HepG2 (cell line): Measurements from ENCODE around the gene SLC22A12. TPM values are rescaled to one million over a fixed set of nuclear protein-coding genes. Genes with fewer than 3 reads are reported as not detected.

Experiments
- CBFB ChIP-seq: sonication (generic); formaldehyde crosslinking; IDR thresholded peaks from 2 replicates; pipeline ENCODE4 v1.4.0; 2020; ENCODE audit warnings: missing genetic modification reagents
- CEBPG ChIP-seq: IDR thresholded peaks from 2 replicates; pipeline ENCODE4 v1.6.1; 2016
- FOXO1 ChIP-seq: sonication (generic); formaldehyde crosslinking; IDR thresholded peaks from 2 replicates; pipeline ENCODE4 v1.4.0; 2020; ENCODE audit warnings: missing genetic modification reagents
- MED1 ChIP-seq: sonication (generic); formaldehyde crosslinking; IDR thresholded peaks from 2 replicates; pipeline ENCODE4 v1.4.0; 2020; ENCODE audit warnings: missing genetic modification reagents
- PPARG ChIP-seq: conservative IDR thresholded peaks from 2 replicates; pipeline ENCODE4 v1.6.1; 2016; ENCODE audit warnings: missing biosample characterization, missing genetic modification reagents
- RBAK ChIP-seq: sonication (generic); formaldehyde crosslinking; IDR thresholded peaks from 2 replicates; pipeline ENCODE4 v1.5.1; 2020; ENCODE audit warnings: mild to moderate bottlenecking, missing genetic modification reagents
- SP5 ChIP-seq: IDR thresholded peaks from 2 replicates; pipeline ENCODE4 v1.6.1; 2016; ENCODE audit warnings: low read depth, borderline replicate concordance
- TAF15 ChIP-seq: fragments of 200-400 bp; formaldehyde crosslinking; IDR thresholded peaks from one replicate; pipeline ENCODE4 v1.6.1; 2018; ENCODE audit warnings: mild to moderate bottlenecking, low read depth, low read length; ENCODE audit not compliant: poor library complexity, severe bottlenecking
- ZFP41 ChIP-seq: sonication (generic); formaldehyde crosslinking; IDR thresholded peaks from 2 replicates; pipeline ENCODE4 v1.4.0; 2020; ENCODE audit warnings: mild to moderate bottlenecking, missing genetic modification reagents, borderline replicate concordance
- ZNF143 ChIP-seq: sonication (generic); formaldehyde crosslinking; IDR thresholded peaks from 2 replicates; pipeline ENCODE4 v1.4.0; 2020; ENCODE audit warnings: missing genetic modification reagents
- ZNF329 ChIP-seq: sonication (generic); formaldehyde crosslinking; IDR thresholded peaks from 2 replicates; pipeline ENCODE4 v1.9.0; 2021; ENCODE audit warnings: low read depth, mild to moderate bottlenecking, missing genetic modification reagents
- polyA plus RNA-seq, 8 experiments: library from polyadenylated mRNA; depleted of rRNA in 3 of 8; stranded (reverse) in 7 of 8; unstranded in 1 of 8; fragments of >200 nt; fragmentation: Illumina TruSeq in 4 of 8; extraction: Trizol in 4 of 8; gene quantifications; 2 replicates each; pipeline versions ENCODE4 v1.2.1 to v1.2.3, GENCODE V29; 2011 to 2016; ENCODE audit warnings: low read depth in 4 of 8, missing spikeins in 1 of 8, mixed read lengths in 1 of 8; ENCODE audit not compliant: insufficient read depth in 1 of 8
- total RNA-seq, 5 experiments: library from RNA; depleted of rRNA; stranded (reverse); fragments of >200 nt; fragmentation: Illumina TruSeq; extraction: Trizol; gene quantifications; 2 replicates each; pipeline ENCODE4 v1.2.3, GENCODE V29; 2016; ENCODE audit warnings: low read depth in 1 of 5
- TF ChIP-seq, protein P1 (sequence below): sonication (generic); formaldehyde crosslinking; IDR thresholded peaks from 2 replicates; pipeline ENCODE4 v1.4.0; 2020; ENCODE audit warnings: missing genetic modification reagents
- TF ChIP-seq, protein P2 (sequence below): sonication (generic); formaldehyde crosslinking; IDR thresholded peaks from 2 replicates; pipeline ENCODE4 v1.4.0; 2020; ENCODE audit warnings: mild to moderate bottlenecking, missing genetic modification reagents
- TF ChIP-seq, protein P3 (sequence below): sonication (generic); IDR thresholded peaks from 2 replicates; pipeline ENCODE4 v1.6.1; 2016; ENCODE audit warnings: low read depth, borderline replicate concordance
- TF ChIP-seq, protein P4 (sequence below): sonication (generic); formaldehyde crosslinking; conservative IDR thresholded peaks from 2 replicates; pipeline ENCODE4 v1.4.0; 2020; ENCODE audit warnings: mild to moderate bottlenecking, missing genetic modification reagents, moderate library complexity
- TF ChIP-seq, protein P5 (sequence below): IDR thresholded peaks from 2 replicates; pipeline ENCODE4 v1.4.0; 2020; ENCODE audit warnings: mild to moderate bottlenecking, missing genetic modification reagents
- TF ChIP-seq, protein P6 (sequence below): sonication (generic); formaldehyde crosslinking; IDR thresholded peaks from 2 replicates; pipeline ENCODE4 v1.5.0; 2020; ENCODE audit warnings: missing genetic modification reagents

SLC22A12 gene
- total and polyA plus RNA-seq, 2 of the 13 experiments (the other 11 are each of a cell fraction or from before 2014, with no cell fraction given) = not detected

DNA sequence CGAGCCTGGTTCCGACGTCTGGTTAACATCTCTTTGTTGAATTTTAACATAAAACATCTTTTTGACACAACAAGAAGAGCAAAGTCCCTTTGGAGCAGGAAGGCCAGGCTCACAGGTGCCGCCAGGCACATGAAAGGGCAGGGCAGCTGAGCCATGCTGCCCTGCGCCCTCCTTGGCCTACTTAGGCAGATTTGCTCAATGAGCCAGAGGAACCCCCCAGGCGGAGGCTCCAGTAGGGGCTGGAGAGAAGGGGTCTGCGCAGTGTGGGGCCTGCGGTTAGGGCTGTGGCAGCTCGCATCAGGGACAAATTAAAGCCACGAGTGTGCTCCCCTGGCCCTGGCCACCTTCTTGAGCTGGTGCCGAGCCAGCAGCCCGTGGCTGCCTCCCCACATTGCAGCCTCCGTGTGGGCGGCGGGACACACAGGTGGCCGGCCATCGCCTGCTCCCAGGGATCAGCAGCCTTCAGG lies 9.9 kb upstream of the SLC22A12 start (continued):
- TF ChIP-seq ZNF329 (CRISPR knock-in tag) (no peak), CEBPG (CRISPR knock-in tag) (no peak), CBFB (CRISPR knock-in tag) (no peak), ZFP41 (CRISPR knock-in tag) (no peak), ZNF143 (CRISPR knock-in tag) (0 out of 2 replicates have a peak, but pooled peaks have one; percentile 22), MED1 (CRISPR knock-in tag) (no peak), RBAK (CRISPR knock-in tag) (no peak), SP5 (CRISPR knock-in tag) (no peak), PPARG (CRISPR knock-in tag) (0 out of 2 replicates have a peak, but pooled peaks have one; percentile 17), TAF15 (no peak), FOXO1 (CRISPR knock-in tag) (no peak)
- TF ChIP-seq, protein P1, sequence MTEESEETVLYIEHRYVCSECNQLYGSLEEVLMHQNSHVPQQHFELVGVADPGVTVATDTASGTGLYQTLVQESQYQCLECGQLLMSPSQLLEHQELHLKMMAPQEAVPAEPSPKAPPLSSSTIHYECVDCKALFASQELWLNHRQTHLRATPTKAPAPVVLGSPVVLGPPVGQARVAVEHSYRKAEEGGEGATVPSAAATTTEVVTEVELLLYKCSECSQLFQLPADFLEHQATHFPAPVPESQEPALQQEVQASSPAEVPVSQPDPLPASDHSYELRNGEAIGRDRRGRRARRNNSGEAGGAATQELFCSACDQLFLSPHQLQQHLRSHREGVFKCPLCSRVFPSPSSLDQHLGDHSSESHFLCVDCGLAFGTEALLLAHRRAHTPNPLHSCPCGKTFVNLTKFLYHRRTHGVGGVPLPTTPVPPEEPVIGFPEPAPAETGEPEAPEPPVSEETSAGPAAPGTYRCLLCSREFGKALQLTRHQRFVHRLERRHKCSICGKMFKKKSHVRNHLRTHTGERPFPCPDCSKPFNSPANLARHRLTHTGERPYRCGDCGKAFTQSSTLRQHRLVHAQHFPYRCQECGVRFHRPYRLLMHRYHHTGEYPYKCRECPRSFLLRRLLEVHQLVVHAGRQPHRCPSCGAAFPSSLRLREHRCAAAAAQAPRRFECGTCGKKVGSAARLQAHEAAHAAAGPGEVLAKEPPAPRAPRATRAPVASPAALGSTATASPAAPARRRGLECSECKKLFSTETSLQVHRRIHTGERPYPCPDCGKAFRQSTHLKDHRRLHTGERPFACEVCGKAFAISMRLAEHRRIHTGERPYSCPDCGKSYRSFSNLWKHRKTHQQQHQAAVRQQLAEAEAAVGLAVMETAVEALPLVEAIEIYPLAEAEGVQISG = no peak
- TF ChIP-seq, protein P2, sequence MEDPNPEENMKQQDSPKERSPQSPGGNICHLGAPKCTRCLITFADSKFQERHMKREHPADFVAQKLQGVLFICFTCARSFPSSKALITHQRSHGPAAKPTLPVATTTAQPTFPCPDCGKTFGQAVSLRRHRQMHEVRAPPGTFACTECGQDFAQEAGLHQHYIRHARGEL (CRISPR knock-in tag) = no peak
- TF ChIP-seq, protein P3, sequence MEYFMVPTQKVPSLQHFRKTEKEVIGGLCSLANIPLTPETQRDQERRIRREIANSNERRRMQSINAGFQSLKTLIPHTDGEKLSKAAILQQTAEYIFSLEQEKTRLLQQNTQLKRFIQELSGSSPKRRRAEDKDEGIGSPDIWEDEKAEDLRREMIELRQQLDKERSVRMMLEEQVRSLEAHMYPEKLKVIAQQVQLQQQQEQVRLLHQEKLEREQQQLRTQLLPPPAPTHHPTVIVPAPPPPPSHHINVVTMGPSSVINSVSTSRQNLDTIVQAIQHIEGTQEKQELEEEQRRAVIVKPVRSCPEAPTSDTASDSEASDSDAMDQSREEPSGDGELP = no peak; the same call in 1 of the 2 replicates
- TF ChIP-seq, protein P4, sequence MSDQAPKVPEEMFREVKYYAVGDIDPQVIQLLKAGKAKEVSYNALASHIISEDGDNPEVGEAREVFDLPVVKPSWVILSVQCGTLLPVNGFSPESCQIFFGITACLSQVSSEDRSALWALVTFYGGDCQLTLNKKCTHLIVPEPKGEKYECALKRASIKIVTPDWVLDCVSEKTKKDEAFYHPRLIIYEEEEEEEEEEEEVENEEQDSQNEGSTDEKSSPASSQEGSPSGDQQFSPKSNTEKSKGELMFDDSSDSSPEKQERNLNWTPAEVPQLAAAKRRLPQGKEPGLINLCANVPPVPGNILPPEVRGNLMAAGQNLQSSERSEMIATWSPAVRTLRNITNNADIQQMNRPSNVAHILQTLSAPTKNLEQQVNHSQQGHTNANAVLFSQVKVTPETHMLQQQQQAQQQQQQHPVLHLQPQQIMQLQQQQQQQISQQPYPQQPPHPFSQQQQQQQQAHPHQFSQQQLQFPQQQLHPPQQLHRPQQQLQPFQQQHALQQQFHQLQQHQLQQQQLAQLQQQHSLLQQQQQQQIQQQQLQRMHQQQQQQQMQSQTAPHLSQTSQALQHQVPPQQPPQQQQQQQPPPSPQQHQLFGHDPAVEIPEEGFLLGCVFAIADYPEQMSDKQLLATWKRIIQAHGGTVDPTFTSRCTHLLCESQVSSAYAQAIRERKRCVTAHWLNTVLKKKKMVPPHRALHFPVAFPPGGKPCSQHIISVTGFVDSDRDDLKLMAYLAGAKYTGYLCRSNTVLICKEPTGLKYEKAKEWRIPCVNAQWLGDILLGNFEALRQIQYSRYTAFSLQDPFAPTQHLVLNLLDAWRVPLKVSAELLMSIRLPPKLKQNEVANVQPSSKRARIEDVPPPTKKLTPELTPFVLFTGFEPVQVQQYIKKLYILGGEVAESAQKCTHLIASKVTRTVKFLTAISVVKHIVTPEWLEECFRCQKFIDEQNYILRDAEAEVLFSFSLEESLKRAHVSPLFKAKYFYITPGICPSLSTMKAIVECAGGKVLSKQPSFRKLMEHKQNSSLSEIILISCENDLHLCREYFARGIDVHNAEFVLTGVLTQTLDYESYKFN (CRISPR knock-in tag) = peak; percentile 73; the same call in 1 of the 2 replicates
- TF ChIP-seq, protein P5, sequence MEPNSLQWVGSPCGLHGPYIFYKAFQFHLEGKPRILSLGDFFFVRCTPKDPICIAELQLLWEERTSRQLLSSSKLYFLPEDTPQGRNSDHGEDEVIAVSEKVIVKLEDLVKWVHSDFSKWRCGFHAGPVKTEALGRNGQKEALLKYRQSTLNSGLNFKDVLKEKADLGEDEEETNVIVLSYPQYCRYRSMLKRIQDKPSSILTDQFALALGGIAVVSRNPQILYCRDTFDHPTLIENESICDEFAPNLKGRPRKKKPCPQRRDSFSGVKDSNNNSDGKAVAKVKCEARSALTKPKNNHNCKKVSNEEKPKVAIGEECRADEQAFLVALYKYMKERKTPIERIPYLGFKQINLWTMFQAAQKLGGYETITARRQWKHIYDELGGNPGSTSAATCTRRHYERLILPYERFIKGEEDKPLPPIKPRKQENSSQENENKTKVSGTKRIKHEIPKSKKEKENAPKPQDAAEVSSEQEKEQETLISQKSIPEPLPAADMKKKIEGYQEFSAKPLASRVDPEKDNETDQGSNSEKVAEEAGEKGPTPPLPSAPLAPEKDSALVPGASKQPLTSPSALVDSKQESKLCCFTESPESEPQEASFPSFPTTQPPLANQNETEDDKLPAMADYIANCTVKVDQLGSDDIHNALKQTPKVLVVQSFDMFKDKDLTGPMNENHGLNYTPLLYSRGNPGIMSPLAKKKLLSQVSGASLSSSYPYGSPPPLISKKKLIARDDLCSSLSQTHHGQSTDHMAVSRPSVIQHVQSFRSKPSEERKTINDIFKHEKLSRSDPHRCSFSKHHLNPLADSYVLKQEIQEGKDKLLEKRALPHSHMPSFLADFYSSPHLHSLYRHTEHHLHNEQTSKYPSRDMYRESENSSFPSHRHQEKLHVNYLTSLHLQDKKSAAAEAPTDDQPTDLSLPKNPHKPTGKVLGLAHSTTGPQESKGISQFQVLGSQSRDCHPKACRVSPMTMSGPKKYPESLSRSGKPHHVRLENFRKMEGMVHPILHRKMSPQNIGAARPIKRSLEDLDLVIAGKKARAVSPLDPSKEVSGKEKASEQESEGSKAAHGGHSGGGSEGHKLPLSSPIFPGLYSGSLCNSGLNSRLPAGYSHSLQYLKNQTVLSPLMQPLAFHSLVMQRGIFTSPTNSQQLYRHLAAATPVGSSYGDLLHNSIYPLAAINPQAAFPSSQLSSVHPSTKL (CRISPR knock-in tag) = peak; percentile 23; the same call in 1 of the 2 replicates
- TF ChIP-seq, protein P6, sequence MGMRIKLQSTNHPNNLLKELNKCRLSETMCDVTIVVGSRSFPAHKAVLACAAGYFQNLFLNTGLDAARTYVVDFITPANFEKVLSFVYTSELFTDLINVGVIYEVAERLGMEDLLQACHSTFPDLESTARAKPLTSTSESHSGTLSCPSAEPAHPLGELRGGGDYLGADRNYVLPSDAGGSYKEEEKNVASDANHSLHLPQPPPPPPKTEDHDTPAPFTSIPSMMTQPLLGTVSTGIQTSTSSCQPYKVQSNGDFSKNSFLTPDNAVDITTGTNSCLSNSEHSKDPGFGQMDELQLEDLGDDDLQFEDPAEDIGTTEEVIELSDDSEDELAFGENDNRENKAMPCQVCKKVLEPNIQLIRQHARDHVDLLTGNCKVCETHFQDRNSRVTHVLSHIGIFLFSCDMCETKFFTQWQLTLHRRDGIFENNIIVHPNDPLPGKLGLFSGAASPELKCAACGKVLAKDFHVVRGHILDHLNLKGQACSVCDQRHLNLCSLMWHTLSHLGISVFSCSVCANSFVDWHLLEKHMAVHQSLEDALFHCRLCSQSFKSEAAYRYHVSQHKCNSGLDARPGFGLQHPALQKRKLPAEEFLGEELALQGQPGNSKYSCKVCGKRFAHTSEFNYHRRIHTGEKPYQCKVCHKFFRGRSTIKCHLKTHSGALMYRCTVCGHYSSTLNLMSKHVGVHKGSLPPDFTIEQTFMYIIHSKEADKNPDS (CRISPR knock-in tag) = no peak
